HPDE6-E6E7 (cell line): ENCODE data around the gene BOLA2B.
"Not testable (repeated sequence)": the region's sequence is repeated elsewhere in the genome, so short reads cannot be mapped to it uniquely, and the experiment has no call there.

ENCODE experiments used
- DNase-seq: peaks from one replicate; pipeline ENCODE4 v3.0.0; 2011; ENCODE audit warnings: missing footprints; ENCODE audit errors: extremely low spot score

BOLA2B gene

DNA sequence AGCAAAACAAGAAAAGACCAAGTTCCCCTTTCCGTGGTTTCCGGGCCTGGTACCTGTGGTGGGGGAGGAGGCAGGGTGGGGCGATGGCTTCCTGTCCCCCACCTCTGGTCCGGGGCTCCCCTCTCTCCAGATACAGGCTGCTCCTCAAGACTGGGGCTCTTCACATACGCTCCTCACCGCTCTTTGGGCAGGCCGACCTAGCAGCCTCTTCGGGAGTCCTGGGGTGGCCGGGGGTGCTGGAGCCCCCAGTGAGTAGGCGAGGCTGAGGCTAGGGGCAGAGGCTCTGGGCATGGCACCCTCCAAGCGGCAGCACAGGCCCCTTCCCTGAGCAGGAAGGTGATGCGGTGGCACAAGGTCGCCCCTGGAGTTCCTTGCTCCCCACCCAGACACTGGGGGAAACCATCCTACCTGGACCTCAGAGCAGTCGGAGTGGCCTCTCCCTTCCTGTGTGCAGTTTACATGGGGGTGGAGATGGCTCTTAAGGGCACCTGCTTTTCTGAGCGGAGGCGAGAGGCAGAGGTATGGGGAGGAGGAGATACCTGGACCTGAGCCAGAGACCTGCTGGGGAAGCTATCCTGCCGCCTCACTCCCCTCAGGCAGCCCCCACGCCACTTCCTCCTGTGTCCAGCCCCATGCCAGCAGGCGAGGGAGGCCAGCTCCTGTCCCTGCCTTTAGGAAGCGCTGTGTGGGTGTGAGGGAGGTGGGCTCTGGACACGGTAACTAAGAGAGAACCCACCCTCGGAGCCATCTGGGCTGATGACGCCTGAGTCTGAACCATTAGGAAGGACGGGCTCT, 9.2 kb downstream of the BOLA2B start:
- DNase-seq = no peak

DNA sequence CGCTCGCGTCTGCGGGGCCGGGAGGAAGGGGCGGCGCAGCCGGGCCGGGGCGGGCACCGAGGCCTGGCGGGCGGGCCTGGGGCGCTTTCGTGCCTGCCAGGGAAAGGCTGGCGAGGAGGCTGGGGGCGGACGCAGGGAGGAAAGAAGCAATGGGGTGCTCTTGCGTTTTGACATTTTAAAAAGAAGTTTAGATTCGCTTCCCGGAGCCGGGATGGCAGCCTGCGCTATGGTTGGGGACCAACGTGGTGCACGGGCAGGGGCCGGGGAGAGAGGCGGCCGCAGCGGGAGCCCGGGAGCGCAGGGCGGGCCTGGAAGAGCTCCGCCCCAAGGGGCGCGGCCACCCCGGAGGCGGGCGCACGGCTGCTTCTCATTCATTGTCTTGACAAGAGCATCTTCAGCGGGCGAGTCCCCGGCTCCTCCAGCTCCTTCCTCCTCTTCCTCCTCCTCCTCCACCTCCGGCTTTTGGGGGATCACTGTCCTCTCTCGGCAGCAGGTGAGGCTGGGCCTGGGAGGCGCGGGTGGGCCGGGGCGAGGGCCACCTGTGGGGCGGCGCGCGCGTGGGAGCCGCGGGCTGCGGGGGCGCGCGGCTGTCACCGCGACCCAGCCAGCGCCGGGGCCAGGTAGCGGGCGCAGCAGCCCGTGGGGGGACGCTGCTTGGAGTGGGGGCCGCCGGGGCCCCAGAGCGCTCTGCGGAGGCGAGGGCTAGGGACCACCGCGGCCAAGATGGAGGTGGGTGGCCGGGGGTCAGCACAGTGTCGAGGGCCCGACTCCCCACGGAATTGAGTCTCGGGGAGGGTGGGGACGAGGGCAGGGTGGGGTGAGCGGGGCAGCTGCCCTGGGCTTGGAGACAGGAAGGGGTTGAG, 10.0 kb downstream of the BOLA2B start, which contains the start of gene CORO1A:
TSS of gene CORO1A (plus strand) at position 370 of the 863 bp plus-strand sequence. CDS start 1,608 bp downstream, outside the sequence.
- DNase-seq = peak; percentile 63

DNA sequence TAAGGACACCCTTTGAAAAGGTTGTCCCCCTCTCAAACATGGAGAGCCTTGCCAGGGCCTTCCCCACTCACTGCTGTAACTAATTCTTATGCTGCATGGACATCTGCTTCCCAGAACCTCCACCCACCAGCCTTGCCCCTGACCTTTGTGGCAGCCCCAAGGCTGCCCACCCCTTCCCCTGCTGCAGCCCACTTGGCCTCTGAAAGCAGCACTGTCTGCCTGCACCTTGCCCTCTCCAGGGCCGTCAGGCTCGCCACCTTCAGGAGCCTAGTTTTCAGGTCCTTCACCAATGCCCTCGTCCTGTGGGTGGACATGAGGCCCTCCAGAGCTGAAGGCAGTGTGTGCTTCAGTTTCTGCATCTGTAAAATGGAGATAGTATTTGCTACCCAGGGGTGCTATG, 12.7 kb downstream of the BOLA2B start:
- DNase-seq = no peak

DNA sequence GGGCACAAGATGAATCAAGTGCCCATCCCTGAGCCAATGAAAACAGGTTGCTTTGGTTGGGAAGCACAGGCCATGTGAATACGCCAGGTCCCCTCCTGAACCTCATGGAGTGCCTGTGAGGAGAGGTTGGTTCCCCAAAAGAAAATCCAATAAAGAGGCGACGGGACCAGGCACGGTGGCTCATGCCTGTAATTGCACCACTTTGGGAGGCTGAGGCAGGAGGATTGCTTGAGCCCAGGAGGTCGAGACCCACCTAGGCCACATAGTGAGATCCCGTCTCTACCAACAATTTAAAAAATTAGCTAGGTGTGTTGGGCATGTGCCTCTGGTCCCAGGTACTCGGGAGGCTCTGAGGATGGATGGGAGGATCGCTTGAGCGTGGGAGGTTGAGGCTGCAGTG, 13.5 kb downstream of the BOLA2B start:
- no peak for DNase-seq

DNA sequence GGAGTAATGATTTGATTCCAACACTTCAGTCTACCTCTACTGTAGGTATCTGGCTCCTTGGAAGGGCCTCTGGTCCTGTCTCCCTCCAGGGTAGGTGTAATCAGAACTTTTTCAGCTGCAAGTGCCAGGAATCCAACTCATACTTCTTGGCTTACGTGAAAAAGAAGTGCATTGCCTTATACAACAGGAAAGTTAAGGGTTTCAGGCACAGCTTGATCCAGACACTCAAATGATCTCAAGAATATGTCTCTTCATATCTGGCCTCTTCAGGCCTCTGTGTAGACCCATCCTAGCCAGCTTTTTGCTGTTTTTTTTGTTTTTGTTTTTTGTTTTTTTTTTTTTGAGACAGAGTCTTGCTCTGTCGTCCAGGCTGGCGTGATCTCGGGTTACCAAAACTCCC, 14.3 kb downstream of the BOLA2B start:
- DNase-seq = no peak

DNA sequence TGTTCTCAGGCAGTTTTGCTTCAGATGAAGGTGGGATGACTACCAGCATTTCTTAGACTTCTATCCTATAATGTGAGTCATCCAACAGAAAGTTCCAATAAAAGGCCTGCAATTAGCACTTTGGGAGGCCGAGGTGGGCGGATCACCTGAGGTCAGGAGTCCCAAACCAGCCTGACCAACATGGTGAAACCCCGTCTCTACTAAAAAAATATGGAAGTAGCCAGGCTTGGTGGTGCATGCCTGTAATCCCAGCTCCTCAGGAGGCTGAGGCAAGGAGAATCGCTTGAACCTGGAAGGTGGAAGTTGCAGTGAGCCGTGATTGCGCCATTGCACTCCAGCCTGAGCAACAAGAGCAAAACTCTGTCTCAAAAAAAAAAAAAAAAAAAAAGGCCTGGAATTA, 16.6 kb downstream of the BOLA2B start:
- not testable (repeated sequence) for DNase-seq

DNA sequence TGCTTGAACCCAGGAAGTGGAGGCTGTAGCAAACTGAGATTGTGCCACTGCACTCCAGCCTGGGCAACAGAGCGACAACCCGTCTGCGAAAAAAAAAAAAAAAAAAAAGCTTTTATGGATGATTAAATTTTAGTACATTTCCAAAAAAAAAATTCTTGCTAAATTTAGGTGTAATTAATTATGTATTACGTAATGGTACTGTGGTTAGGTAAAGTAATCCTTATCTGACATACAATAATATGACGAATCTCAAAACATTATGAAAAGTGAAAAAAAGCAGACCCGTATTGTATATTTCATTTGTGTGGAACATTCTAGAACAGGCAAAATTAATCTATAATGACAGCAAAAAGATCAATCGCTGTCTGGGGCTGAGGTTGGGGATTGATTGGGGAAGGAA, 20.4 kb downstream of the BOLA2B start:
- DNase-seq = no peak

DNA sequence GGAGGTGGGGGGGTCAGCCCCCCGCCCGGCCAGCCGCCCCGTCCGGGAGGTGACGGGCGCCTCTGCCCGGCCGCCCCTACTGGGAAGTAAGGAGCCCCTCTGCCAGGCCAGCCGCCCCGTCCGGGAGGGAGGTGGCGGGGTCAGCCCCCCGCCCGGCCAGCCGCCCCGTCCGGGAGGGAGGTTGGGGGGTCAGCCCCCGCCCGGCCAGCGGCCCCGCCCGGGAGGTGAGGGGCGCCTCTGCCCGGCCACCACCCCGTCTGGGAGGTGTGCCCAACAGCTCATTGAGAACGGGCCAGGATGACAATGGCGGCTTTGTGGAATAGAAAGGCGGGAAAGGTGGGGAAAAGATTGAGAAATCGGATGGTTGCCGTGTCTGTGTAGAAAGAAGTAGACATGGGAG, 23.3 kb downstream of the BOLA2B start:
- not testable (repeated sequence) for DNase-seq

DNA sequence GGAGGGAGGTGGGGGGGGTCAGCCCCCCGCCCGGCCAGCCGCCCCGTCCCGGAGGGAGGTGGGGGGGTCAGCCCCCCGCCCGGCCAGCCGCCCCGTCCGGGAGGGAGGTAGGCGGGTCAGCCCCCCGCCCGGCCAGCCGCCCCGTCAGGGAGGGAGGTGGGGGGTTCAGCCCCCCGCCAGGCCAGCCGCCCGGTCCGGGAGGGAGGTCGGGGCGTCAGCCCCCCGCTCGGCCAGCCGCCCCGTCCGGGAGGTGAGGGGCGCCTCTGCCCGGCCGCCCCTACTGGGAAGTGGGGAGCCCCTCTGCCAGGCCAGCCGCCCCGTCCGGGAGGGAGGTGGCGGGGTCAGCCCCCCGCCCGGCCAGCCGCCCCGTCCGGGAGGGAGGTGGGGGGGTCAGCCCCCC, 24.1 kb downstream of the BOLA2B start:
- not testable (repeated sequence) for DNase-seq

DNA sequence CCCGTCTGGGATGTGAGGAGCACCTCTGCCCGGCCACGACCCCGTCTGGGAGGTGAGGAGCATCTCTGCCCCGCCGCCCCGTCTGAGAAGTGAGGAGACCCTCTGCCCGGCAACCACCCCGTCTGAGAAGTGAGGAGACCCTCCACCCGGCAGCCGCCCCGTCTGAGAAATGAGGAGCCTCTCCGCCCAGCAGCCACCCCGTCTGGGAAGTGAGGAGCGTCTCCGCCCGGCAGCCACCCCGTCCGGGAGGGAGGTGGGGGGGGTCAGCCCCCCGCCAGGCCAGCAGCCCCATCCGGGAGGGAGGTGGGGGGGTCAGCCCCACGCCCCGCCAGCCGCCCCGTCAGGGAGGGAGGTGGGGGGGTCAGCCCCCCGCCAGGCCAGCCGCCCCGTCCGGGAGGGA, 24.7 kb downstream of the BOLA2B start:
- DNase-seq = not testable (repeated sequence)

DNA sequence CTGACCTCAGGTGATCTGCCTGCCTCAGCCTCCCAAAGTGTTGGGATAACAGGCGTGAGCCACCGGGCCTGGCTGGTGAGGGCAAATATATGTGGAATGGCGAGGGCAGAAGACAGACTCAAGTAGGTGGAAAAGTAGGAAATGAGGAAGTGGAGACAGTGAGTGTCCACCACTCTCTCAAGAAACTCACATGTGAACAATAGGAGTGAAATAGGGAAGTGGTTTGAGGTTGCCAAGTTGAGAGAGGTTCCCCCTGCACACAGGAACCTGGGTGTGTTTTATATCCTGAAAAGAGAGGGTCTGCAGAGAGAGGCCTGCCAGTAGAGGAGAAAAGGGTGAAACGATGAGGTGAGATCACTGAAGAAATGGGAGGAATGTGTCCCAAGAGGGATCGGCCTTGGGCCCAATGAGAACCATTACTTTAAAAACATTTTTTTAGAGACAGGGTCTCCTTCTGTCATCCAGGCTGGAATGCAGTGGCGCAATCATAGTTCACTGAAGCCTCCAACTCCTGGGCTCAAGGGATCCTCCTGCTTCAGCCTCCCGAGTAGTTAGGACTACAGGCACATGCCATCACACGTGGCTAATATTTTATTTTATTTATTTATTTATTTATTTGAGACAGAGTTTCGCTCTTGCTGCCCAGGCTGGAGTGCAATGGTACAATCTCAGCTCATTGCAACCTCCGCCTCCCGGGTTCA, 27.1 kb downstream of the BOLA2B start:
- no peak for DNase-seq

DNA sequence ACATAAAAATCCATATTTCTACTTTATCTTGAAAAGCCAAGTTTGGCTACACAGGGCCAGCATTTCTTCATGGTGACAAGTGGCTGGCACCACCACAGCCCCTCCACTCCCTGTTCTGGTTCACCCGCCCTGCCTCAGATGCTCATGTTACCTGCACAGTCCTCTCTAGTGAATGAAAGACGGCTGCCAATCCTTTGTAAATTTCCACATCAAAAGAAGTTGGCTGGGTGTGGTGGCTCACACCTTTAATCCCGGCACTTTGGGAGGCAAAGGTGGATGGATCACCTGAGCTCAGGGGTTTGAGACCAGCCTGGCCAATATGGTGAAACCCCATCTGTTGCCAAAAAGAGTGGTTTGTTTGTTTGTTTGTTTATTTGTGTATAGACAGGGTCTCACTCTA, 29.9 kb downstream of the BOLA2B start:
- no peak for DNase-seq

DNA sequence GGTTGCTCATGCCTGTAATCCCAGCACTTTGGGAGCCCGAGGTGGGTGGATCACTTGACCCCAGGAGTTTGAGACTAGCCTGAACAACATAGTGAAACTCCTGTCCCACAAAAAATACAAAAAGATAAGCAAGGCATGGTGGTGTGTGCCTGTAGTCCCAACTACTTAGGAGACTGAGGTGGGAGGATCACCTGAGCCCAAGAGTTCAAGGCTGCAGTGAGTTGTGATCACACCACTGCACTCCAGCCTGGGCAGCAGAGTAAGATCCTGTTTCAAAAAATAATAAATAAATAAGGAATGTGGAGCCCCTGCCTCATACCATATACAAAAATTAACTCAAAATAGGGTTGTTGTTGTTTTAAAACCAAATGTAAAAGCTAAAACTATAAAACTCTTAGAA, 36.3 kb downstream of the BOLA2B start:
- DNase-seq = no peak

DNA sequence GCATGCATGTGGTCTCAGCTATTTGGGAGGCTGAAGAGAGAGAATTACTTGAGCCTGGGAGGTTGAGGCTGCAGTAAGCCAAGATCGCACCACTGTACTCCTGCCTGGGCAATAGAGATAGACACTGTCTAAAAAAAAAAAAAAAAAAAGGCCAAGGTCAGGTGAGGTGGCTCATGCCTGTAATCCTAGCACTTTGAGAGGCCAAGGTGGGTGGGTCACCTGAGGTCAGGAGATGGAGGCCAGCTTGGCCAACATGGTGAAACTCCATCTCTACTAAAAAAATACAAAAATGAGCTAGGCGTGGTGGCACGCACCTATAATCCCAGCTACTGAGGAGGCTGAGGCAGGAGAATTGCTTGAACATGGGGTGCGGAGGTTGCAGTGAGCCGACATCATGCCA, 38.3 kb downstream of the BOLA2B start:
- no peak for DNase-seq

DNA sequence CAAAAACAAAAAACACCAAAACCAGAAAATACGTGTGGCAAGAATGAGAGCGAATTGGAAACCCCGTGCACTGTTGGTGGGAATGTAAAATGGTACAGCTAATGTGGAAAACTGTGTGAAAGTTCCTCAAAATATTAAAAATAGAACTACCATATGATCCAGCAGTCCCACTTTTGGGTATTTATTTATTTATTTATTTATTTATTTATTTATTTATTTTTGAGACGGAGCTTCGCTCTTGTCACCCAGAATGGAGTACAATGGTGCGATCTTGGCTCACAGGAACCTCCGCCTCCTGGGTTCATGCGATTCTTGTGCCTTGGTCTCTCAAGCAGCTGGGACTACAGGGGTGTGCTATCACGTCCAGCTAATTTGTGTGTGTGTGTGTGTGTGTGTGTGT, 40.9 kb downstream of the BOLA2B start:
- no peak for DNase-seq

DNA sequence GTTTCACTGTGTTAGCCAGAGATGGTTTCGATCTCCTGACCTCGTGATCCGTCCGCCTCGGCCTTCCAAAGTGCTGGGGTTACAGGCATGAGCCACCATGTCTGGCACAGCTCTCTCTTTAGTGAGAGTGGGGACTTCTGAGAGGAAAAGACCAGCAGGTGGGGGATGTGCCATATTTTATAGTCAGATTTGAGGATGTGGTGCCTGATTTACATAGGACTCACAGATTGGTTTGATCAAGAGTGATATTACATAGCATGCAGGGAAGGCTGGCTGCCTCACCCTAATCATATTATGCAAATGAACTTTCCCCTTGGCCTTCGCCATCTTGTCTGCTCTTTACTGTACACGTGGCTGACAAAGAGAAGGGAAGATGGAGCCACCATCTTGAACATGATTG, 42.4 kb downstream of the BOLA2B start:
- no peak for DNase-seq

DNA sequence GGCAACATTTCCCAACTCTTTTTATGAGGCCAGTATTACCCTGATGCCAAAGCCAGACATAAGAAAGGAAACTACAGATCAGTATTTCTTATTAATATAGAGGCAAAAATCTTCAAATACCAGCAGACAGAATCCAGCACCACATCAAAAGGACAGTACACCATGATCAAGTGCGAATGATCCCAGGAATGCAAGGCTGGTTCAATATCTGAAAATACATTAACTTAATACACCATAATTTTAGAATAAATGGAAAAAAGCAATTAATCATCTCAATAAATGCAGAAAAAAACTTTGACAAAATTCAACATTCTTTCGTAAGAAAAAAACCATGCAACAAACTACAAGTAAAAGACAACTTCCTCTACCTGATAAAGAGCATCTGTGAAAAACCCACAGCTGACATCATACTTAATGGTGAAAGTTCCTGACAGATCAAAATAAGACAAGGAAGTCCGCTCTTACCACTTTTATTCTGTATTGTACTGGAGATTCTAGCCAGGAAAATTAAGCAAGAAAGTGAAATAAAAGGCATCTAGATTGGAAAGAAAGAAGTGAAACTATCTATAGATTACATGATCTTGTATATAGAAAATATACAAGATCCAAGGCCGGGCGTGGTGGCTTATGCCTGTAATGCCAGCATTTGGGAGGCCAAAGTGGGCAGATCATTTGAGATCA, 44.1 kb downstream of the BOLA2B start:
- DNase-seq = no peak

DNA sequence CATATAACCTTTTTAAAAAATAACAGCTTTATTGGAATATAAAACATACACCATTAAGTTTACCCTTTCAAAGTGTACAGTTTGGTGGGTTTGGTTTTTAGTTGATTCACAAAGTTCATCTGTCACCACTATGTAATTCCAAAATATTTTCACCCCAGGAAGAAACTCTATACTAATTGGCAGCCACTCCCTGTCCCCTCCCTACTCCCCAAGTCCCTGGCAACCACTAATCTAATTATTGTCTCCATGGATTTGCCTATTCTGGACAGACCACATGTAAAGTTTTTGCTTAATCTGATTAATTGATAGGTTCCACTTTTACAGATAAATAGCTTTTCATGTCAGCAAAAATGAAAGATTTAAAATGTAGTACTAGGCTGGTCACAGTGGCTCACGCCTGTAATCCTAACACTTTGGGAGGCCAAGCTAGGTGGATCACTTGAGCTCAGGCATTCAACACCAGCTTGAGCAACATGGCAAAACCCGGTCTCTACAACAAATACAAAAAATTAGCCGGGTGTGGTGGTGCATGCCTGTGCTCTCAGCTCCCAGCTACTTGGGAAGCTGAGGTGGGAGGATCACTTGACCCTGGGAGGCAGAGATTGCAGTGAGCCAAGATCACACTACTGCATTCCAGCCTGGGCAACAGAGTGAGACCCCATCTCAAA, 45.5 kb downstream of the BOLA2B start:
- DNase-seq = no peak

DNA sequence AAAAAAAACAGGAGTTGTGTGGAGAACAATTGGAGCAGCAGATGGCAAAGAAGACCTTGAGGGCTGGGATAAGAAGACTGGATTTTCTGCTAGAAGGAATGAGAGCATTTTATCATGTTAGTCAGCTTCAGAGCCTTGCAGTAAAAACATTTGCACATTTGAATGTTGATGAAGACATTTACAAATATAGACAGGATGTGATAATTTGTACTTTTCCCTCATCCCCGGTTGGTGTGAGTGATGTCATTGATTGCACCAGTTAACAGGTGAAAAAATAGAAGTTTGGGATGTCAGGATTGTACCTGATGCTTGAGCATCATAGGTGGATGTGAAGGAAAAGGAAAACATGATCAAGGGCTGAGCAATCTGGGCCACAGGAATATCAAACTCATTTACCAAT, 47.8 kb downstream of the BOLA2B start:
- no peak for DNase-seq

DNA sequence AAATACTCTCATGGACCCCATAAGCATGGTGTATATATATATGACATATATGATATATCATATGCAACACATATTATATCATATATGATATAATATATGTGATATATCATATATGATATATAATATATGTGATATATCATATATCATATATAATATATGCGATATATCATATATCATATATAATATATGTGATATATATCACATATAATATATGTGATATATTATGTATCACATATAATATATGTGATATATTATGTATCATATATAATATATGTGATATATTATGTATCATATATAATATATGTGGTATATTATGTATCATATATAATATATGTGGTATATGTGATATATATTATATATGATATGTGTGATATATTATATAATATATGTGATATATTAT, 48.5 kb downstream of the BOLA2B start:
- DNase-seq = no peak

DNA sequence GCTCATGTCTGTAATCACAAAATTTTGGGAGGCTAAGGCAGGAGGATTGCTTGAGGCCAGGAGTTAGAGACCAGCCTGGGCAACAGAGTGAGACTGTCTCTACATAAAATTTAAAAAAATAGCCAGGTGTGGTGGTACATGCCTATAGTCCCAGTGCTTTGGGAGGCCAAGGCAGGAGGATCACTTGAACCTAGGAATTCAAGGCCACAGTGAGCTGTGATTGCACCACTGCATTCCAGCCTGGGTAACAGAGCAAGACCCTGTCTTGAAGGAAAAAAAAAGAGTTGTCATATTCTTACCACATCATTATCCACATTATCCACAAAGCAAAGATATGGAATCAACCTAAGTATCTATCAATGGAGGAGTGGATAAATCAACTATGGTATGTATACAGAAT, 49.4 kb downstream of the BOLA2B start:
- DNase-seq = no peak
